A673 (cell line): ENCODE results near the gene KIF19.

Experiments
- EZH2 ChIP-seq: fragments of 200-600 bp; sonication (generic); IDR thresholded peaks from 2 replicates; pipeline ENCODE4 v1.6.1; 2017; ENCODE audit warnings: borderline replicate concordance, low read depth, mild to moderate bottlenecking, mixed read lengths, antibody characterized with exemption, low read length; ENCODE audit not compliant: poor library complexity, severe bottlenecking
- TF ChIP-seq, protein P1 (sequence below): fragments of 300-800, 200-600 bp; sonication (generic); conservative IDR thresholded peaks from 2 replicates; pipeline ENCODE4 v1.5.1; 2017; ENCODE audit warnings: low read depth, mild to moderate bottlenecking, antibody characterized with exemption, low read length, moderate library complexity, mixed read lengths

DNA sequence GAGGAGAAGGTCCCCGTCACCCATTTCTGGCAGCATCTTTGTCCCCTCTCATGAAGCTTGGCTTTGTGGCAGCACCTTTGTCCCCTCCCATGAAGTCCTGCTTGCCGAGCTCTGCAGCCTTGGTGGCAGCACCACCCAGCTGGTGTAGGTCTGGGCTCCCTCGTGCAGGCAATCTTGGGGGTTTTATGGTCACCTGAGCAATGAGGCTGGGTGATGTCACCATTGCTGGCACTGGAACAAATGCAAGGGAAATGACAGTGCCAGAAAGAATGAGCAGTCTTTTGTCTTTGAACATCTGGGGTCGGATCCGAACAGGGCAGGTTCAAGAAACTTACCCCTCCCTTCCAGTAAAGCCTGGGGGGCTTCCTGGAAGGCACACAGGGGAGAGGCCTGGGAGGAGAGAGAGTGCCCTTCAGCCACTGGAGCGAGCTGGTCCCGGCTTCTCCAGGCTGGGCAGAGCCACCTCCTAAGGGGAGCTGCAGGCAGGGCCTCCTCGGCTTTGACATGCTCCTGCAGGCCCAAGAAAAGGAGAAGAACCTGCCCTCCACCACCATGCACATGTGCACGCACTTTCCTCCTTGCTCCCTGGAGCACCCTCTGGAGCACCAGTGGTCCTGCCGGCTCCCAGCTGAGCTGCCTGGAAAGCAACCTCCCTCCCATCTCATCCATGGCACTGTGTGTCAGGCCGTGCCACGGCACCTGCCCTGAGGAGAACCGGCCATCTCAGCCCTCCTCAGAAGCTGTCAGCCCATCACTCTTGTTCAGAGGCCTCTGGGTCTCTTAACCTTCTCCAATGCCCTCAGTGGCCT lies 19.6 kb downstream of the KIF19 start:
- no peak for TF ChIP-seq EZH2
- TF ChIP-seq, protein P1, sequence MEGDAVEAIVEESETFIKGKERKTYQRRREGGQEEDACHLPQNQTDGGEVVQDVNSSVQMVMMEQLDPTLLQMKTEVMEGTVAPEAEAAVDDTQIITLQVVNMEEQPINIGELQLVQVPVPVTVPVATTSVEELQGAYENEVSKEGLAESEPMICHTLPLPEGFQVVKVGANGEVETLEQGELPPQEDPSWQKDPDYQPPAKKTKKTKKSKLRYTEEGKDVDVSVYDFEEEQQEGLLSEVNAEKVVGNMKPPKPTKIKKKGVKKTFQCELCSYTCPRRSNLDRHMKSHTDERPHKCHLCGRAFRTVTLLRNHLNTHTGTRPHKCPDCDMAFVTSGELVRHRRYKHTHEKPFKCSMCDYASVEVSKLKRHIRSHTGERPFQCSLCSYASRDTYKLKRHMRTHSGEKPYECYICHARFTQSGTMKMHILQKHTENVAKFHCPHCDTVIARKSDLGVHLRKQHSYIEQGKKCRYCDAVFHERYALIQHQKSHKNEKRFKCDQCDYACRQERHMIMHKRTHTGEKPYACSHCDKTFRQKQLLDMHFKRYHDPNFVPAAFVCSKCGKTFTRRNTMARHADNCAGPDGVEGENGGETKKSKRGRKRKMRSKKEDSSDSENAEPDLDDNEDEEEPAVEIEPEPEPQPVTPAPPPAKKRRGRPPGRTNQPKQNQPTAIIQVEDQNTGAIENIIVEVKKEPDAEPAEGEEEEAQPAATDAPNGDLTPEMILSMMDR = no peak
